CD4-positive, CD25-positive, alpha-beta regulatory T cell (primary cell): ENCODE data around the gene TNFSF4. TPM values are rescaled to one million over a fixed set of nuclear protein-coding genes. Genes with fewer than 3 reads are reported as not detected.

ENCODE experiments used
- ATAC-seq, 2 donors: fragments of 150-1000 bp; cut with Tn5 transposase; one replicate each; pipeline ENCODE4 v1.10.0; 2021; ENCODE audit warnings: low read depth in 2 of 2, moderate number of reproducible peaks in 2 of 2, moderate library complexity in 1 of 2
- DNase-seq, 3 donors: peaks; one replicate each; pipeline versions ENCODE4 v3.0.0 to v3.0.0-alpha.2; 2012 to 2022; ENCODE audit warnings: mixed read lengths in 1 of 3
- H3K27ac ChIP-seq: one replicate; pipeline ENCODE4 v1.7.0; 2013; ENCODE audit warnings: mild to moderate bottlenecking, low read length; ENCODE audit not compliant: insufficient read depth, poor library complexity, severe bottlenecking
- H3K27me3 ChIP-seq: one replicate; pipeline ENCODE4 v1.7.0; 2013; ENCODE audit warnings: low read length; ENCODE audit not compliant: control insufficient read depth, insufficient read depth
- H3K36me3 ChIP-seq: one replicate; pipeline ENCODE4 v1.7.0; 2013; ENCODE audit warnings: mild to moderate bottlenecking, low read length, moderate library complexity; ENCODE audit not compliant: control insufficient read depth, insufficient read depth
- H3K4me1 ChIP-seq: 2 replicates; pipeline ENCODE4 v1.7.0; 2013; ENCODE audit warnings: mild to moderate bottlenecking, low read length; ENCODE audit not compliant: insufficient read depth, control insufficient read depth, poor library complexity, severe bottlenecking
- H3K4me3 ChIP-seq: one replicate; pipeline ENCODE4 v1.7.0; 2013; ENCODE audit warnings: low read depth, mild to moderate bottlenecking, low read length, moderate library complexity
- H3K9me3 ChIP-seq, 2 experiments: 1 replicate in 1 of 2; 2 replicates in 1 of 2; pipeline ENCODE4 v1.7.0; 2013; ENCODE audit warnings: low read length in 2 of 2, mild to moderate bottlenecking in 1 of 2, moderate library complexity in 1 of 2; ENCODE audit not compliant: control insufficient read depth in 2 of 2
- H3K27ac Mint-ChIP-seq, 3 donors: one replicate each; pipeline ENCODE4 v1.8.0; 2020 to 2022; ENCODE audit warnings: mild to moderate bottlenecking in 3 of 3, mixed read lengths in 3 of 3, moderate library complexity in 2 of 3
- H3K27me3 Mint-ChIP-seq: one replicate; pipeline ENCODE4 v1.8.0; 2022; ENCODE audit warnings: mild to moderate bottlenecking, mixed read lengths
- H3K36me3 Mint-ChIP-seq: one replicate; pipeline ENCODE4 v1.8.0; 2020; ENCODE audit warnings: mixed read lengths
- H3K4me1 Mint-ChIP-seq, 4 donors: one replicate each; pipeline ENCODE4 v1.8.0; 2020 to 2022; ENCODE audit warnings: mixed read lengths in 4 of 4, mild to moderate bottlenecking in 1 of 4
- H3K4me3 Mint-ChIP-seq, 4 donors: one replicate each; pipeline ENCODE4 v1.8.0; 2020 to 2022; ENCODE audit warnings: mild to moderate bottlenecking in 4 of 4, mixed read lengths in 4 of 4, moderate library complexity in 3 of 4
- H3K9me3 Mint-ChIP-seq, 7 donors: one replicate each; pipeline ENCODE4 v1.8.0; 2020 to 2022; ENCODE audit warnings: mixed read lengths in 7 of 7, mild to moderate bottlenecking in 3 of 7, moderate library complexity in 2 of 7
- polyA plus RNA-seq, 4 donors: library from polyadenylated mRNA; unstranded; fragments of 300-500 nt; fragmentation: Illumina TruSeq; gene quantifications; one replicate each; pipeline ENCODE4 v1.2.3, GENCODE V29; 2021
- total RNA-seq: library from RNA; stranded (reverse); gene quantifications from one replicate; pipeline ENCODE4 v1.2.3, GENCODE V29; 2022

The TNFSF4 gene
- total and polyA plus RNA-seq, 5 donors from 2014 or later, result 0.18 to 2.9 (median 0.45) TPM

GRCh38 chr1:173224280-173224892, 17.3 kb upstream of the TNFSF4 start:
- no peak overlapping the region for H3K27ac ChIP-seq
- peaks cover 0 to 12% (median 5%) of the 10 kb centered on the region in 7 donors for H3K9me3 Mint-ChIP-seq
- H3K36me3 ChIP-seq, result no peaks in the 10 kb centered on the region
- no peak overlapping the region for H3K27ac Mint-ChIP-seq
- DNase-seq (no peak), ATAC-seq (no peak)
- H3K4me3 ChIP-seq, result no peak overlapping the region
- H3K36me3 Mint-ChIP-seq, result peaks cover 9% of the 10 kb centered on the region
- no peaks in the 10 kb centered on the region for H3K27me3 ChIP-seq
- no peaks in the 10 kb centered on the region for H3K9me3 ChIP-seq
- no peaks in the 10 kb centered on the region for H3K27me3 Mint-ChIP-seq
- no peaks in the 10 kb centered on the region for H3K4me1 ChIP-seq
- peaks cover 0 to 7% (median 0%) of the 10 kb centered on the region in 4 donors for H3K4me1 Mint-ChIP-seq
- H3K4me3 Mint-ChIP-seq, result no peak overlapping the region

GRCh38 chr1:173223031-173223380, 15.9 kb upstream of the TNFSF4 start:
- Mint-ChIP-seq H3K27ac (no peak overlapping the region), H3K36me3 (peaks cover 3% of the 10 kb centered on the region), H3K27me3 (no peaks in the 10 kb centered on the region), H3K4me3 (no peak overlapping the region), H3K9me3 (peaks cover 0 to 4% (median 0%) of the 10 kb centered on the region in 7 donors), H3K4me1 (peaks cover 0 to 7% (median 0%) of the 10 kb centered on the region in 4 donors)
- no peak for DNase-seq
- no peak overlapping the region for H3K4me3 ChIP-seq
- H3K27ac ChIP-seq, result no peak overlapping the region
- no peaks in the 10 kb centered on the region for H3K9me3 ChIP-seq
- H3K36me3 ChIP-seq, result no peaks in the 10 kb centered on the region
- no peaks in the 10 kb centered on the region for H3K4me1 ChIP-seq
- ATAC-seq, result no peak
- H3K27me3 ChIP-seq, result no peaks in the 10 kb centered on the region

- H3K27ac Mint-ChIP-seq, result no peak overlapping the region
- DNase-seq (no peak), ATAC-seq (no peak)
- peaks cover 0 to 7% (median 0%) of the 10 kb centered on the region in 4 donors for H3K4me1 Mint-ChIP-seq
- no peaks in the 10 kb centered on the region for H3K27me3 Mint-ChIP-seq
- H3K9me3 Mint-ChIP-seq, result peaks cover 0 to 4% (median 0%) of the 10 kb centered on the region in 7 donors
- peaks cover 3% of the 10 kb centered on the region for H3K36me3 Mint-ChIP-seq
- Histone ChIP-seq H3K27me3 (no peaks in the 10 kb centered on the region), H3K36me3 (no peaks in the 10 kb centered on the region), H3K4me1 (no peaks in the 10 kb centered on the region), H3K9me3 (no peaks in the 10 kb centered on the region), H3K4me3 (no peak overlapping the region), H3K27ac (no peak overlapping the region)
- H3K4me3 Mint-ChIP-seq, result no peak overlapping the region
These were observed 15.3 kb upstream of the TNFSF4 start for GRCh38 chr1:173222149-173223030.

- DNase-seq (no peak), ATAC-seq (no peak)
- H3K36me3 ChIP-seq, result no peaks in the 10 kb centered on the region
- H3K27ac ChIP-seq, result no peak overlapping the region
- Mint-ChIP-seq H3K27ac (no peak overlapping the region), H3K4me1 (peaks cover 0 to 7% (median 0%) of the 10 kb centered on the region in 4 donors), H3K9me3 (peaks cover 0 to 4% (median 0%) of the 10 kb centered on the region in 7 donors), H3K27me3 (no peaks in the 10 kb centered on the region), H3K36me3 (peaks cover 3% of the 10 kb centered on the region), H3K4me3 (no peak overlapping the region)
- H3K4me1 ChIP-seq, result no peaks in the 10 kb centered on the region
- H3K4me3 ChIP-seq, result no peak overlapping the region
- no peaks in the 10 kb centered on the region for H3K9me3 ChIP-seq
- no peaks in the 10 kb centered on the region for H3K27me3 ChIP-seq
These were observed 13.0 kb upstream of the TNFSF4 start for GRCh38 chr1:173220157-173220556.

- H3K36me3 Mint-ChIP-seq, result no peaks in the 10 kb centered on the region
- H3K4me3 ChIP-seq, result no peak overlapping the region
- H3K27ac ChIP-seq, result no peak overlapping the region
- no peaks in the 10 kb centered on the region for H3K27me3 ChIP-seq
- ATAC-seq (no peak), DNase-seq (no peak)
- H3K4me3 Mint-ChIP-seq, result no peak overlapping the region
- H3K27me3 Mint-ChIP-seq, result no peaks in the 10 kb centered on the region
- H3K27ac Mint-ChIP-seq, result no peak overlapping the region
- no peaks in the 10 kb centered on the region for H3K36me3 ChIP-seq
- peaks cover 0 to 2% (median 0%) of the 10 kb centered on the region in 7 donors for H3K9me3 Mint-ChIP-seq
- H3K4me1 Mint-ChIP-seq, result peaks cover 0 to 7% (median 3%) of the 10 kb centered on the region in 4 donors
- no peaks in the 10 kb centered on the region for H3K9me3 ChIP-seq
- no peaks in the 10 kb centered on the region for H3K4me1 ChIP-seq
These were observed 6.5 kb upstream of the TNFSF4 start for GRCh38 chr1:173213665-173214064.

GRCh38 chr1:173212952-173213491, 5.9 kb upstream of the TNFSF4 start:
- H3K27me3 Mint-ChIP-seq, result no peaks in the 10 kb centered on the region
- DNase-seq (no peak), ATAC-seq (no peak)
- no peaks in the 10 kb centered on the region for H3K27me3 ChIP-seq
- H3K4me1 Mint-ChIP-seq, result peaks cover 0 to 9% (median 3%) of the 10 kb centered on the region in 4 donors
- no peaks in the 10 kb centered on the region for H3K9me3 Mint-ChIP-seq
- H3K27ac Mint-ChIP-seq, result no peak overlapping the region
- H3K36me3 ChIP-seq, result no peaks in the 10 kb centered on the region
- H3K4me3 Mint-ChIP-seq, result no peak overlapping the region
- H3K36me3 Mint-ChIP-seq, result no peaks in the 10 kb centered on the region
- no peaks in the 10 kb centered on the region for H3K9me3 ChIP-seq
- H3K4me3 ChIP-seq, result no peak overlapping the region
- no peak overlapping the region for H3K27ac ChIP-seq
- no peaks in the 10 kb centered on the region for H3K4me1 ChIP-seq

- peak overlapping the region; percentile 3 to 78 (median 29) for H3K27ac Mint-ChIP-seq
- no peaks in the 10 kb centered on the region for H3K36me3 Mint-ChIP-seq
- H3K9me3 Mint-ChIP-seq, result peaks cover 0 to 1% (median 0%) of the 10 kb centered on the region in 7 donors
- no peak for ATAC-seq
- peaks cover 5% of the 10 kb centered on the region for H3K27me3 Mint-ChIP-seq
- H3K9me3 ChIP-seq, result no peaks in the 10 kb centered on the region
- H3K27me3 ChIP-seq, result no peaks in the 10 kb centered on the region
- H3K36me3 ChIP-seq, result no peaks in the 10 kb centered on the region
- peaks cover 2% of the 10 kb centered on the region for H3K4me1 ChIP-seq
- no peak overlapping the region for H3K4me3 Mint-ChIP-seq
- DNase-seq, result no peak
- H3K27ac ChIP-seq, result no peak overlapping the region
- H3K4me1 Mint-ChIP-seq, result peaks cover 11 to 25% (median 19%) of the 10 kb centered on the region in 4 donors
- no peak overlapping the region for H3K4me3 ChIP-seq
These were observed 3.6 kb upstream of the TNFSF4 start for GRCh38 chr1:173210716-173211231.
